Hippocampal formation (tissue), 2 donors: ENCODE measurements around the gene LRP8.

ENCODE experiments used
- DNase-seq, 2 donors: peaks; one replicate each; lab custom pipeline; 2025; lab: John Stamatoyannopoulos, UW

Gene LRP8

DNA sequence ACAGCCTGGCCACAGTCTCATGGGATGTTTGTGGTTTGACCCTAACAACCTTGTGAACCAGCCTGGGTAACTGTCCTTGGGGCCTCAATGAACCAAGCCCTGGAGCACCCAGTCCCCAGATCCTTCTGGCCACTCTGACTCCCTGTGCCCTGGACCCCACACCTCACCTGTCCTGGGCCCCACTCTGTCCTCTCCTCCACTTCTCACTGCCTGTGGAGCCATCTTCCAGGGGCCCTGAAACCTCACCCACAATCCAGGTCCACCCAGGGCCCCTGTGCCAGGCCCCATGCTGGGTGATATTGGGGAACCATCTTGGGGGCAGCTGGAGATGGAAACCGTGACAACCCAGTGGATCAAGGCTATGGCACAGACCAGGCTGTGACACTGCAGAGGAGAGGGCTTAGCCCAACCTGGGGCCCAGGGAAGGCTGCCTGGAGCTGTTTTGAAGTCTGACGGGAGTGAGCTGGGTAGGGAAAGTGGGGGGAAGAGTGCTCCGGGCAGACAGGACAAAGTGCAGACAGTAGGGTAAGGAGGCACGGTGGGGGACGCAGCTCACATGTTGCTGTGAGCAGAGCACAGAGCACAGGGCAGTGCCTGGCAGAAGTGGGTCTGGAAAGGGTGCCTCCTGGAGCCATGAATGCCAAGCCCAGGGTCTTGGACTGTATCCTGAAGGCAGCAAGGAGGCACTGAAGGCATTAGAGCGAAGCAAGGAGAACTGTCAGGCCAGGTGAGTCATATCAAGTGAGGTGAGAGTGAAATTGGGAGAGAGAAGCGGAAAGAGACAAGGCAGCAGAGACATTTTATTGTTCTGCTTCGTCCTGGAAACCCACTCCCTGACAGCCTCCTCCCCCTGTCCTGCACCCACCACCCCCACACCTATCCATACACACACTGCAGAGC, 12.1 kb upstream of the LRP8 start:
- no peak for DNase-seq

DNA sequence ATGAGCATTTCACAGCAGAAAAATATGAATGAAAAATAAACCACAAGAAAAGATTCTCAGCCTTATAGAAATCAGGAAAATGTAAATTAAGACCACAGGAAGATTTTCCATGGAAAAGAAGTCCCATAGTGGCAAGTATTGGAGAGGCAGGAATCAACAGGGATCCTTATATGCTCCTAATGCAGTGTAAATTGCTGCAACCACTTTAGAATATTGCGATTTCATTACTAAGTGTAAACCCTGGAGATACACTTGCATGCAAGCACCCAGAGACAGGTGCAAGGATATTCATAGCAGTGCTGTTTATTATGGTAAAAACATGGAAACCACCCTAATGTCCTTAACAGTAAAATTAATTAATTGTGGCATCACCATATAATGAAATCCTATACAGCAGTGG, 10.6 kb upstream of the LRP8 start:
- no peak for DNase-seq

DNA sequence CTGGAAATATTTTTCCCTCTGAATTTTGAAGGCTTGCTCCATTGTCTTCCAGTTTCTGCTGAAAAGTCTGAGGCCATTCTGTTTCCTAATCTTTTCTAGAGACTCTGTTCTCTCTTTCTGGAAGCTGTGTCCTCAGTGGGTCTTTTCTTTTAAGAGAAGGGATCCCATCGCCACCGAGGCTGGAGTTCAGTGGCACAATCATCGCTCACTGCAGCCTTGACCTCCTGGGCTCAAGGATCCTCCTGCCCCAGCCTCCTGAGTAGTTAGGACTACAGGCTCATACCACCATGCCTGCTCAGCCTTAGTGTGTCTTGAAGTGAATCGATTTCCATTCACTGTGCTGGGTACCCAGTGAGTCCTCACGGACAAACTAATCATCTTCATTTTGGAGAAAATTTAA, 9.6 kb upstream of the LRP8 start:
- no peak for DNase-seq

GRCh38 chr1:53336146-53336545, 8.3 kb upstream of the LRP8 start:
- DNase-seq: no peak

- no peak for DNase-seq
Measured at GRCh38 chr1:53335661-53336060, 7.8 kb upstream of the LRP8 start.

DNA sequence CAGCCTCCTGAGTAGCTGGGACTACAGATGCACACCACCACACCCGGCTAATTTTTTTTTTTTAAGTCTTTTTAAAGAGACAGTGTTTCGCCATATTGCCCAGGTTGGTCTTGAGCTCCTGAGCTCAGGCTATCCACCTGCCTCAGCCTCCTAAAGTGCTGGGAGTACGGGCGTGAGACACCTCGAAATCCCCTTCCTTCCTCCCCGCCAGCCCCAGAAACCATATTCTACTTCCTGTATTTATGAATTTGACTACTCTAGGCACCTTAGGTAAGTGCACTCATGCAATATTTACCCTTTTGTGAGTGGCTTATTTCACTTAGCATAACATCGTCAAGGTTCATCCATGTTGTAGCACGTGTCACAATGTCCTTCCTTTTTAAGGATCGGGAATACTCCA, 6.9 kb upstream of the LRP8 start:
- DNase-seq: no peak

DNA sequence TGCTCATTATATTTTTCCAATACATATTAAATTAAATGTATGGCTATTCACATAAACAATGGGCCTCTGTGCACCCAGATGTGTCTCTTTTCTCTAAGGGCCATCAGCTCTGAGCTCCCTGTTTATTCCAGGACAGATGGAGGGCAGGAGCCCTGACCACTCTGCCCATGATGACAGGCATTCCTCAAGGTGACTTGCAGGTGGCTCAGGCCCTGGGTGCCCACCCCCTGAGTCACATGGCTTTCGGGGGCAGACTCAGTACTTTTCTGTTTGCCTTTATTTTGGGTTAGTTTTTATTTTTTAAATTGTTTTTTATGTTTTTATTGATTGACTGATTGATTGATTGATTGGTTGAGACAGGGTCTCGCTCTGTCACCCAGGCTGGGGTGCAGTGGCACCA, 6.4 kb upstream of the LRP8 start:
- DNase-seq: no peak

DNA sequence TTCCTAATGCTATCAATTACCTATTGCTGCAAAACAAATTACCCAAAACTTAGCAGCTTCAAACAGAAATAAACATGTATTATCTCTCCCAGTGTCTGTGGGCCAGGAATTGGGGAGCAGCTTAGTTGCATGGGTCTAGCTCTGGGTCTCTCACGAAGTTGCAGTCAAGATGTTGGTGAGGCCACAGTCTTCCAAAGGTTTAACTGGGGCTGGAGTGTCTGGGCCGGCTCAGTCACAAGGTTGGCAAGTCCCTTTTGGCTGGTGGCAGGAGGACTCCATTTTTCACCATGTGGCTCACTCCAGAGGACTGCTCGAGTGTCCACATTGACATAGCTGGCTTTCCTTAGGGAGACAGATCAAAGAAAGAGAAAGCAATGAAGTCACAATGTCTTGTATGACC, 5.0 kb upstream of the LRP8 start:
- no peak for DNase-seq

DNA sequence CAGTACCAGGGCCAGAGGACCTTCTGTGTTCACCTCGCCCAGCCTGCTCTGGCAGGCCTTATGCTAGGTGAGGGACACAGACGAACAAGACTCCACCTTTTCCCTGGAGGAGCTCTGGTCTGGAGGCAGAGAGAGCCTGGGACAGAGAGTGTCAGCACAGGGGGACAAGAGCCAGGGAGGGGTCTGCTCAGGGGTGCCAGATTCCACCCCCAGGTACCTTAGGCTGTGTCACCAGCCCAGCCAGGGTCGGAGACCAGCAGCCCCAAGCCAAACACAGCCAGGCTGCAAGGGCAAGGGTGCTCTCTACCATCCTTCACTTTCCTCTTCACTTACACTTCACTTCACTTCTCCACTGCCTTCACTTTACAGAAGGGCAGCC, 4.3 kb upstream of the LRP8 start:
- no peak for DNase-seq

DNA sequence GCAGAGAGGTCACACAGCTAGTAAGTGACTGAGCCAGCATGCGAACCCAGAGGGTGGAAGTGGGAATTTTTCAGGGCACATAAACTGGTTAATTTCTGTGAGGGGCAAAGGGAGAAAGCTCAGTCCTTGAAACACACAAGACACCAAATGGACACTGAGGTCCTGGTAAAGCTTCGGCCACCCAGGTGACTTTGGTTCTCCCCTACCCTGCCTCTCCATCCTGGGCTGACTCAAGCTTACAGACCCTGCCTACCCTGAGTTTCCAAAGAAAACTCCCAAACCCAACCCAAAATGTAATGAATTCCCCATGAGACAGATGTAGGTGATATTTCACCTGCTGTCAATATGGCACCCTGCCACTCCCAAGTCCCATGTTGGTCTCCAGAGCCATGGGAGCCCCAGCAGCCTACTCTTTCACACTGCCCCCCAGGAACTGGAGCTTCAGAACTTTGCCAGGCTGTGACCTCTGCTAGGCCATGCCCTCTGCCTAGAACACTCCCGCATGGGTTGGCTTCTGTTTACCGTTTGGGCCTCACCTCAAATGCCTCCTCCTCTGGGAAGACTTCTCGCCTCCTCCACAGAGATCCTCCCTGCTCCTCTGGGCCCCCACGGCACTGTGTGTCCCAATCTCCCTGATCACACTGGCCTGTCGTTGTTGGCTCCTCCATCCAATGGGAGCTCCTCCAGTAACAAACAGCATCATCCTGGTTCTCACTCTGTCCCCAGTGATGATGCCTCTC, 3.7 kb upstream of the LRP8 start:
- no peak for DNase-seq

DNA sequence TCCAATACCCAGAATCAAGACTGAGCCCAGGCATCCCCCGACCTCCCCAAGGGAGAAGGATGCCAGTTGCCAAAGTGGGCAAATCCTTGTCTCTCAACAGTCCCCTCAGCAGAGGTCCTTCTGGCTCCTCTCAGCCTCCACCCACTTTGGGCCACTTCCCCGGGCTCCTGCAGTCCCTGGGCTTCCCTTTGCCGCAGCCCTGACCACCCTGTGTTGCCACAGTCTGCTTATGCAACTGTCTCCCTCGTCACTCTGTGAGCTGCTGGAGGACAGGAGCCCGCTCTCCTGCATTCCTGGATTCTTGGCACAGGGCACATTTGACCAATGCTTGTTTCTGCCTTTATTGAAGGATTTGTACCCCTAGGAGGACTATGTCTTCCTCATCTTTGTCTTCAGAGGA, 2.9 kb upstream of the LRP8 start:
- no peak for DNase-seq

- no peak for DNase-seq
Measured at GRCh38 chr1:53328541-53329499, 950 bp upstream of the LRP8 start.

DNA sequence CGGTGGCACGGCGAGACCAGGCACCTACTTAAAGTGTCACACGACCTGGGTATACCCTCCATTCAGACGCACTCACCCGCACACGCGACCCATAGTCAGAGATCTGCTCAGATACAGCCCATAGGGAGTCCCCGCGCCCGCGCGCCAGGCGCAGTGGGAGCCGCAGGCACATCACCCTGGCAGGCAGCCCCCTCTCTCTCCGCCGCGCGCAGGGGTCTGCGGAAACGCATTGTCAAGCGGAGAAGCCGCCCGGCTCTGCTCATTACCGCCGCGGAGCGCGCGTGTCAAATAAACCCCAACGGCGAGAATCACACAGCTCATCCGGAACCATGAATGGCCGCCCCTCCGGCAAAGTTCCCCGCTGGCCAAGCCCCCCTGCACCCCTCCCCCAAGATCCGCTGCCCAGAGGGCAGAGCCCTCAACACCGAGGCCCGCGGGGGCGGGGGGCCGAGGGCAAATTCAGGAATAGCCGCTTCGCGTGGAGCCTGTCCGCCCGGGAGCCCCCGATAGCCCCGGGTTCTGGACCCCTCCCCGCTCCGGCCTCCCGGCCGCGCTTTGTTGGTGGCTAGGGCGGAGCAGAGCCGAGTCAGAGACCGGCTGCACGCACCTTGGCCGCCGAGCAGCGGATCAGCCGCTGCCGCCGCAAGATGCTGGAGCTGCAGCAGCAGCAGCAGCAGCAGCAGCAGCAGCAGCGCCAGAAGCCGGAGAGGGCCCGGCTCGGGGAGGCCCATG, 522 bp downstream of the LRP8 start:
- no peak for DNase-seq

- no peak for DNase-seq
Measured at GRCh38 chr1:53326598-53327181, 1.2 kb downstream of the LRP8 start.

DNA sequence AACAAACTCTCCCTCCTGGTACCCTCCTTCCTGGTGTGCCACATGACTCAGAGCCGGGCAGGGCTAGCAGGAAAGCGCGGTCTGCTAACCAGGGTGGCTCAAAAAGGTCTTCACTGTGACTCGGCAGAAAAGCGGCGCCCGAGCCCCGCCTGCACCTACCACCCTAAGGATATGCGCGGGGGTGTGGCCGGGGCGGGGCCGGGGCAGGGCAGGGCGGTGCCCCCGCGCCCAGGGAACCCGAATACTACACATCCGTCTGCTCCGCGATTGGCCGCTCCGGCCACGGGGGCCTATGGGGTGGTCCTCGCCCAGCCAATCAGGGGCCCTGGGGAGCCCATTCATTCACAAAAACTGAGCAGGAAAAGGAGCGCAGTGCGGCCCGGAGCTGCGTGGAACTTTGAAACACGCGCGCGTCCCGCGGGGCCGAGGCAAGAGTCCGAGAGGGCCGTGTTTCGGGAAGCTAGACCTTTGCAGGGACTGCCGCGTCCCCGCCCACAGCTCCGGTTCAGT, 1.7 kb downstream of the LRP8 start:
- peak in 1 of 2 donors; percentile 59 for DNase-seq

- DNase-seq: no peak
Measured at GRCh38 chr1:53325326-53326087, 2.4 kb downstream of the LRP8 start.

DNA sequence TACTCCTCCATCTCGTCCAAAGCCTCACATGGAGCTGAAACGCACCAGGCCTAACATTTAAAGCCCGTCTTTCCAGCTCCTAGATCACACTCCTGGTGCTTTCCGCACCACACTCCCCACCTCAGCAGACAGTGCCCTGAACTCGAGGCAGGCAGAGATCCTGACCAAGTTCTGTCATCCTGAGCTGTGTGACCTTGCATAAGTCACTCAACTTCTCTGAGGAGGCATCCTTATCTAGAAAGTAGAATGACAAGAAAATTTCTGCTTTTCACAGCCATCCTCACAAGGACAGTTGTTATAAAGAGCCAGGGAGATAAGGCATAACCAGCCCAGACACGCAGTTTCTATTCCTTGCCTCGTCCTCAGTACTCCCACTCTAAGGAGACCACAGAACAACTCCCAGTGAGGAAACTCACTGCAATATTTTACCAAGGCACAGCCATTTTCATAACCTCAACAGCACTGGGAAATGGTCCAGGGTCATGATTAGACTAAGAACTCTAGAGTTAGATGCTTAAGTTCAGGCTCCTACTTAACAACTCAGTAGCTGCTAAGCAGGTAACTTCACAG, 3.1 kb downstream of the LRP8 start:
- no peak for DNase-seq

- no peak for DNase-seq
Measured at GRCh38 chr1:53324321-53324720, 3.5 kb downstream of the LRP8 start.

GRCh38 chr1:53323316-53323715, 4.6 kb downstream of the LRP8 start:
- DNase-seq: no peak
